Epithelial cell of proximal tubule (primary cell): ENCODE data around the gene NECTIN1. TPM values are rescaled to one million over a fixed set of nuclear protein-coding genes. Genes with fewer than 3 reads are reported as not detected.

Source experiments
- DNase-seq: peaks from one replicate; pipeline ENCODE4 v3.0.0-alpha.2; 2011; ENCODE audit warnings: low read depth
- H3K4me3 ChIP-seq: 2 replicates; pipeline ENCODE4 v1.5.1; 2011; ENCODE audit warnings: low read depth, mild to moderate bottlenecking, low read length
- total RNA-seq: library from RNA; depleted of rRNA; stranded (reverse); fragments of >200 nt; gene quantifications from 2 replicates; pipeline ENCODE4 v1.2.3, GENCODE V29; 2015
- TF ChIP-seq, protein P1 (sequence below): conservative IDR thresholded peaks from 2 replicates; pipeline ENCODE4 v1.5.1; 2012; ENCODE audit warnings: low read depth, mild to moderate bottlenecking, low read length

Gene NECTIN1
- total RNA-seq, 1 donor from 2014 or later, result 4.7 TPM

DNA sequence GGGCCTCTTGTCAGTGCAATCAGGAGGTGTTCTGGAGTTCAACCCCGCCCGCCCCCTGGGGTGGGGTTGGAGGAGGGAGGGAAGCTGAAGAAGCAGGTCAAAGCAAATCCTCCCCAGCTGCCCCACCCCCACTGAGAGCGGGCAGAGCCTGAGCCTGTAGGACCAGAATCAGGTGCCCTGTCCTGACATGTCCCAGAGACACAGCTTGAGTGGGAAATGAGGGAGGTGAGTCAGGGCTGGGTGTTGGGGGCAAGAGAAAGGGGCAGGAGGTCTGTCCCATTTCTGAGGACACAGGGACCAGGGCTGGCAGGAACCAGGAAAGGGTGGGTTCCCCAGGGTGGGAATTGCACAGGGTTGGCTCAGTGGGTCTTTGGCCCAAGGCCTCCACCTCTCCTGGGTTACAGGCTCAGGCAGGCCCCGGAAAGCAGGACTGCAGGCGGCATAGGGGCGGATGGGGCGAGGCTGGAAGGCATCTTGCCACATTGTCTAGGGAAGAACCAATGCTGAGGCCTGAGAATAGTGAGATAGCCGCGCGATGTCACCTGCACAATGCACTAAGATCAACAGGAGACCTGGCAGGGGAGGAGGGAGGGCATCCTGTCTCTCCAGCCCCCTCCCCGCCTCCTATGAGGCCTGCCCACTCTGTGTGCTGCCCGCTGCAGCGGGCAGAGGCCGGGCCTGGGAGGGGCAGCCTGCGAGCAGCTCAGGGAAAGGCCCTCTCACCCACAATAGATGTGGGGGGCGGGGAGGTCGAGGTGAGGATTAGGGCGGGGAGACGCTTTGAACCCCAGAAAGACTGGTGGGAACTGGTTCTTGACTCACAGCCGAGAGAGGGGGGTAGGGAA is 32.4 kb downstream of the NECTIN1 start:
- TF ChIP-seq, protein P1, sequence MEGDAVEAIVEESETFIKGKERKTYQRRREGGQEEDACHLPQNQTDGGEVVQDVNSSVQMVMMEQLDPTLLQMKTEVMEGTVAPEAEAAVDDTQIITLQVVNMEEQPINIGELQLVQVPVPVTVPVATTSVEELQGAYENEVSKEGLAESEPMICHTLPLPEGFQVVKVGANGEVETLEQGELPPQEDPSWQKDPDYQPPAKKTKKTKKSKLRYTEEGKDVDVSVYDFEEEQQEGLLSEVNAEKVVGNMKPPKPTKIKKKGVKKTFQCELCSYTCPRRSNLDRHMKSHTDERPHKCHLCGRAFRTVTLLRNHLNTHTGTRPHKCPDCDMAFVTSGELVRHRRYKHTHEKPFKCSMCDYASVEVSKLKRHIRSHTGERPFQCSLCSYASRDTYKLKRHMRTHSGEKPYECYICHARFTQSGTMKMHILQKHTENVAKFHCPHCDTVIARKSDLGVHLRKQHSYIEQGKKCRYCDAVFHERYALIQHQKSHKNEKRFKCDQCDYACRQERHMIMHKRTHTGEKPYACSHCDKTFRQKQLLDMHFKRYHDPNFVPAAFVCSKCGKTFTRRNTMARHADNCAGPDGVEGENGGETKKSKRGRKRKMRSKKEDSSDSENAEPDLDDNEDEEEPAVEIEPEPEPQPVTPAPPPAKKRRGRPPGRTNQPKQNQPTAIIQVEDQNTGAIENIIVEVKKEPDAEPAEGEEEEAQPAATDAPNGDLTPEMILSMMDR, result no peak
- no peak for DNase-seq
- H3K4me3 ChIP-seq, result no peak overlapping the region

- TF ChIP-seq, protein P1, result peak; percentile 43
- H3K4me3 ChIP-seq, result no peak overlapping the region
- DNase-seq, result no peak
Observed at GRCh38 chr11:119694334-119694733, 34.7 kb downstream of the NECTIN1 start.

DNA sequence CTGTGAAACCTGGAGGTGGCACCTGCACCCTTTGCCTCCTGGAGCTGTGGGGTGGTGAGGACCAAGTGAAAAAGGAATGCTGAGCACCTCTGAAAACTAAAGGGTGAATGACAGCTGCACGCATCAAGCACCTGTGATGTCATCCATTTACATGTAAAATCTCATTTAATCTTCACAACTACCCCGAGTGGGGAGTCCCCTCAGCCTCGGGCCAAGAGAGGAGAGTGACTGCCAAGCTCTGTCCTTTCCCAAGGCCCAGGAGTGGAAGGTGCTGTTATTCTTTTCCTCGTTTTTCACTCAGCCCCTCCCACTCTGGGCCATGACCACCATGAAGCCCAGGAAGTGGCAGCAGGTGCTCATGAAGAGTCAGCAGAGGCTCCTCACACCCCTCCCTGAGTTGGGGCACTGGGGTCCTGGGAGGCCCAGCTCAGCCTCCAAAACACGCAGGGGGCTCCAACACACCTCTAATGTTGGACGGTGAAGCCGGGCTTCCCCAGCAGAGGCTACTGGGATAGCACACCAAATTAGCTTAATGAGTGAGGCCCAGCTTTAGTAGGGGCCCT is 35.7 kb downstream of the NECTIN1 start:
- H3K4me3 ChIP-seq, result no peak overlapping the region
- DNase-seq, result no peak
- TF ChIP-seq, protein P1, result no peak

- TF ChIP-seq, protein P1, result no peak
- H3K4me3 ChIP-seq, result no peak overlapping the region
Observed at GRCh38 chr11:119692540-119692820, 36.5 kb downstream of the NECTIN1 start.

DNA sequence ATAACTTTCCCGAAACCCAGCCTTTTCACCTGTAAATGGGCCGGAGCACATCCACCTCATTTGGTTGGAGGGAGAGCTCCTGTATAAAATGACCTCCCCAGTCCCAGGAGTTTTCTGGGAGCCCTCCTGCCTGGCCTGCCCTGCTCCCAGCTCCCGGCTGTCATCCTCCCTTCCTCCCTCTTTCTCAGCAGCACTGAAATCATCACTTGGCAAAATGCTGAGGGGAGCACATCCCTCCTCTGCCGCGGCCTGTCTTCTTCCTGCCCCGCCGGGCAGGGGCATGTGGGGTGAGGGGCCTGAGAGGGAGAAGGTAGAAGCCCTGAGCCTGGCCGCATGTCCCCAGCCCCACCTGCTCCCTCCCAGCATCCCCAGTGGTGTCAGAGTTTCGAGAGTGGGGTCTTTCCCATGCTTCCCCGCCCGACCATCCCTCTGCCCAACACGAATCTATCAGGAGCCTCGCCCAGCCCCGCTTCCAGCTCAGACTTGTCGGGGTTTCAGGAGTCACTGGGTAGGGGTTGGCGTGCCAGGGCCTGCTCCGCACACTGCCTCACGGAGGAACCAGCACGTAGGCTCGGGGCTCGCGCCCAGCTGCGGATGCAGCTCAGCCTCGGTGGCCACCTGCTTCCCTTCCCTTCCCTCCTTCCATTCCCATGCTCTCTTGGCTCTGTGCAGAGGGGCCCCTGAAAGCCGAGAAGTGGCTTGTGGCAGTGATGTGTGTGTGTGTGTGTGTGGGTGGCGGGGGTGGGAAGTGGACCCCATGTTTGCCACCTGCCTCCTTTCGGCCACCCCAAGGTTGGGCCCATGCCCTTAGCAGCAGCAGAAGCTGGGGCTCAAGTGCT is 37.1 kb downstream of the NECTIN1 start:
- TF ChIP-seq, protein P1, result no peak
- no peak for DNase-seq
- H3K4me3 ChIP-seq, result no peak overlapping the region

More at GRCh38 chr11:119692540-119692820, 36.5 kb downstream of the NECTIN1 start:
- no peak for DNase-seq

DNA sequence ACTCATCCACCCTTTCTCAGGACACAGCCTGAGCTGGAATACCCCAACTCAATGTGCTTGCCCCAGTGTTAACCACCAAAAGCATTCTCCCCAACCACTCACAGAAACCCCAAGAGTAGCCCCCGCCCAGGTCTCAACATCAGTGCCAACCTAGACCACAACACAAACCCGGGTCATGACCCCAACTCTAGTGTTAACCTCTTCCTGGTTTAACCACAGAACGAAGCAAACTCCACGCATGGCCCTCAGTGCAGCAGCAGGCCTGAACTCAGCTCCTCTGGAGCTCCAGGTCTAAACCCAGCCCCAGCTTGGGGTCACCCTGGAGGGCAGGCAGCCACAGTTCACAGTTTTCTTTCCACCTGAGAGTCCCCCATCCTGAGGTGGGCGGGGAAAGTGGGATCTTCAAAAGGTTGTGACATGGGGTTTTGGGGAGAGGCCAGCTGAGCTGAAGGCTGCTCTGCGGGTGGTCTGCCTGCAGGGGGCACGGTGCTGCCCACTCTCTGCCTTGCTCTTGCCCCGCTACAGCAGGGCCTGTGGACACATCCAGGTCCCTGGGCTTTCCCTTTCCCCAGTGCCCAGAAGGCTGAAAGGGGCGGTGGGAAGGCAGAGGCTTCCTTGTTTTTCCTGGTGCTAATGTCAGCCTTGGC is 37.9 kb downstream of the NECTIN1 start:
- DNase-seq, result no peak
- H3K4me3 ChIP-seq, result no peak overlapping the region
- TF ChIP-seq, protein P1, result no peak
